Measurements from ENCODE around the gene POC1A. TPM values are rescaled to one million over a fixed set of nuclear protein-coding genes. Genes with fewer than 3 reads are reported as not detected.

POC1A gene
- total and polyA plus RNA-seq, 8 donors, result 0.37 to 1.1 (median 0.71) TPM

DNA sequence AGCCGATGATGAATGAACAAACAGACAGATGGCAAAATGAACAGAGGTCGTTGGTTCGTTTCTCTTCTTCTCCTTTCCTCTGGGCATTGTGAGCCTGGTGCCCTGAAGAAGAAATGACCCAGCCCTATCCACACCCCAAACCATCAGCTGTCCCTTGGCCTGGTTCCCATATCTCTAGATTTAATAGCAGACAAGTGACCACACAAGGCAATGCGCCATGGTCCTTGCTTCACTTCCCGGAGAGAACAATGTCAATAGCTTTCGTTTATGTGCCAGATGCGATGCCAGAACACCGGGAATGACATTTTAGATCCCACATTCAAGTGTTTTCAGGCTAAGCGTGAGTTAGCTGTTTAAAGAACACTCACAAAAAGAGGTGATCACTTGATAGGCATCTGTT lies 17.7 kb downstream of the POC1A start:
- ATAC-seq (no peak), DNase-seq (no peak)
- H3K27me3 ChIP-seq, result no peaks in the 10 kb centered on the region

DNA sequence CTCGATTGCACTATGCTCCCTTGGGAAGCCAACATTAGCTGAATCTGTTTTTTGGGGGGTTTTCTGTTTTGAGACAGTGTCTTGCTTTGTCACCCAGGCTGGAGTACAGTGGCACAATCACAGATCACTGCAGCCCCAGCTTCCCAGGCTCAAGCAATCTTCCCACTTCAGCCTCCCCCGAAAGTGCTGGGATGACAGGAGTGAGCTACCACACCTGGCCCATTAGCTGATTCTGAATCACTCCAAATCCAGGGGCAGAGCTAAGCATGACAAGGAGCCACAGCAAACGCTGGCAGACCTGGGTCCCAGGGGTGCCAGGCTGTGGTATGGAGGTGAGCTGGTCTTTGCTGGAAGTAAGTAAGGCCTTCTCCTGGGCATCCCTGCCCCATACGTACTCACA lies 18.9 kb downstream of the POC1A start:
- Histone ChIP-seq H3K27ac (no peak overlapping the region), H3K9me3 (no peaks in the 10 kb centered on the region), H3K4me1 (no peaks in the 10 kb centered on the region), H3K36me3 (no peaks in the 10 kb centered on the region), H3K4me3 (no peak overlapping the region), H3K27me3 (no peaks in the 10 kb centered on the region)
- FAIRE-seq, result no peak
- DNase-seq, result no peak
- TF ChIP-seq CTCF (IDR thresholded peaks at IDR 0.05), result no peak
- no peak for ATAC-seq
- 83 to 88% methylated on average over 4 of the region's 4 CpGs for WGBS, 2 donors
- intact Hi-C loops (cut with DNase I), result no loop called here

More for the DNA sequence above, 17.7 kb downstream of the POC1A start:
- Histone ChIP-seq H3K9me3 (no peaks in the 10 kb centered on the region), H3K4me1 (no peaks in the 10 kb centered on the region), H3K27ac (no peak overlapping the region), H3K4me3 (no peak overlapping the region), H3K36me3 (no peaks in the 10 kb centered on the region)
- no peak for TF ChIP-seq CTCF (IDR thresholded peaks at IDR 0.05)
- 70 to 75% methylated on average over 9 of the region's 9 CpGs for WGBS, 2 donors
- no peak for FAIRE-seq
- intact Hi-C loops (cut with DNase I), result no loop called here

DNA sequence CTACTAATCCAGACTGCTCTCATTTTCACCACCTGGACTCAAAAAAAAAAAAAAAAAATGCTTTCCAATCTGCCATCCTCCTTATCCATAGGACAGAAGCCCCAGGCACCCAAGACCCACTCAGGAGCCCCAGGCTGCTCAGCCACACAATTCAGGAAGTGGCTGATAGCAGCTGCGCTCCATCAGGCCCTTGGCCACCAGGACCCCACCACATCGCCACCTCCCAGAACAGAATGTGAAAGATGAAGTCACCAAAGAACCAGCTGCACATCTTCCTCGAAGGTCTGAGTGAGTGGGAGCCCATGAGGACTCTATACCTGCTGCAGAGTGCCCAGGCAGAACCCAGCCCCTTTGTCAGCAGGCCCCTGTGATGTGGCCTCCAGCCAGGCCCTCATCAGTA lies 19.5 kb downstream of the POC1A start:
- no peak for ATAC-seq
- FAIRE-seq, result no peak
- Histone ChIP-seq H3K27me3 (no peaks in the 10 kb centered on the region), H3K9me3 (no peaks in the 10 kb centered on the region), H3K36me3 (no peaks in the 10 kb centered on the region), H3K4me1 (no peaks in the 10 kb centered on the region), H3K27ac (no peak overlapping the region), H3K4me3 (no peak overlapping the region)
- no peak for DNase-seq
- no peak for TF ChIP-seq CTCF (IDR thresholded peaks at IDR 0.05)
- 89% methylated on average over 3 of the region's 3 CpGs for WGBS, 2 donors
- intact Hi-C loops (cut with DNase I), result no loop called here

DNA sequence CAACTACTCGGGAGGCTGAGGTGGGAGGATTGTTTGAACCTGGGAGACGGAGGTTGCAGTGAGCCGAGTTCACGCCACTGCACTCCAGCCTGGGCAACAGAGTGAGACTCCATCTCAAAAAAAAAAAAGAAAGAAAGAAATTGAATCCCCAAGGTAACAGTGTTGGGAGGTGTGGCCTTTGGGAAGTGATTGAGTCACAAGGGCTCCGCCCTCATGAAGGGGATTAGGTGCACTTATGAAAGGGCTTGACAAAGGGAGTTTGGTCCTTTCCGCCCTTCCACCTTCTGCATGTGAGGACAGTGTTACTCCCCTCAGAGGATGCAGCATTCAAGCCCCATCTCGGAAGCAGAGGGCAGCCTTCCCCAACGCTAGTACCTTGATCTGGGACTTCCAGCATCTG lies 21.3 kb downstream of the POC1A start:
- no peaks in the 10 kb centered on the region for H3K4me1 ChIP-seq
- no peak overlapping the region for H3K27ac ChIP-seq
- H3K27me3 ChIP-seq, result no peaks in the 10 kb centered on the region
- H3K9me3 ChIP-seq, result no peaks in the 10 kb centered on the region
- H3K36me3 ChIP-seq, result no peaks in the 10 kb centered on the region
- WGBS, 2 donors, result 92 to 93% methylated on average over 8 of the region's 8 CpGs
- no peak for DNase-seq
- intact Hi-C loops (cut with DNase I), result no loop called here
- FAIRE-seq, result no peak
- ATAC-seq, result no peak
- no peak overlapping the region for H3K4me3 ChIP-seq
- TF ChIP-seq CTCF (IDR thresholded peaks at IDR 0.05), result no peak

- Histone ChIP-seq H3K4me1 (no peaks in the 10 kb centered on the region), H3K9me3 (no peaks in the 10 kb centered on the region), H3K27me3 (no peaks in the 10 kb centered on the region), H3K36me3 (no peaks in the 10 kb centered on the region), H3K4me3 (no peak overlapping the region), H3K27ac (no peak overlapping the region)
- intact Hi-C loops (cut with DNase I), result no loop called here
- DNase-seq, result no peak
- FAIRE-seq, result no peak
- no peak for ATAC-seq
- WGBS, 2 donors, result 84 to 94% methylated on average over 1 of the region's 1 CpG
- TF ChIP-seq CTCF (IDR thresholded peaks at IDR 0.05), result no peak
These were observed 22.2 kb downstream of the POC1A start for GRCh38 chr3:52132041-52132440.

All from pancreas (tissue), 10 donors.